Caco-2 (cell line): ENCODE data around the gene SEZ6L. TPM values are rescaled to one million over a fixed set of nuclear protein-coding genes. Genes with fewer than 3 reads are reported as not detected.

Experiments used
- BruUV-seq: library from RNA; stranded (reverse); fragments of 400-500 nt; replicated peaks from 2 replicates; lab custom pipeline; 2021; lab: Mats Ljungman, UMichigan
- CTCF ChIA-PET: fragments of 300-600 bp; sonication (Branson Sonifier 250); formaldehyde crosslinking; loops from one replicate; lab custom pipeline; 2022; ENCODE audit warnings: antibody characterized with exemption; lab: Charles Lee
- POLR2A ChIA-PET: fragments of 300-600 bp; sonication (Branson Sonifier 250); formaldehyde crosslinking; loops from one replicate; lab custom pipeline; 2022; ENCODE audit warnings: antibody characterized with exemption; lab: Charles Lee
- DNase-seq, 2 experiments: peaks; one replicate each; pipeline versions ENCODE4 v3.0.0 to v3.0.0-alpha.2; 2020 to 2022
- H3K27me3 ChIP-seq: replicated peaks from 2 replicates; pipeline ENCODE4 v1.6.0; 2011; ENCODE audit warnings: low read length; ENCODE audit not compliant: control insufficient read depth, insufficient read depth
- H3K36me3 ChIP-seq: 2 replicates; pipeline ENCODE4 v1.5.1; 2011; ENCODE audit warnings: low read length; ENCODE audit not compliant: control insufficient read depth, insufficient read depth
- H3K4me1 ChIP-seq: fragments of 250-450 bp; sonication (Bioruptor Pico); 2 replicates; pipeline ENCODE4 v1.5.1; 2020; ENCODE audit warnings: mild to moderate bottlenecking
- H3K4me3 ChIP-seq: 2 replicates; pipeline ENCODE4 v1.5.1; 2011; ENCODE audit warnings: low read depth, mild to moderate bottlenecking, control low read depth, low read length
- H3K9me3 ChIP-seq: fragments of 250-450 bp; sonication (Bioruptor Pico); 2 replicates; pipeline ENCODE4 v1.5.1; 2020; ENCODE audit warnings: mild to moderate bottlenecking, moderate library complexity
- H3K27ac Mint-ChIP-seq: one replicate; pipeline ENCODE4 v1.8.0; 2022; ENCODE audit warnings: mixed read lengths; ENCODE audit not compliant: unreplicated experiment
- H3K27me3 Mint-ChIP-seq: one replicate; pipeline ENCODE4 v1.8.0; 2022; ENCODE audit warnings: mixed read lengths; ENCODE audit not compliant: insufficient read depth, unreplicated experiment
- H3K36me3 Mint-ChIP-seq: one replicate; pipeline ENCODE4 v1.8.0; 2022; ENCODE audit warnings: mild to moderate bottlenecking, mixed read lengths; ENCODE audit not compliant: insufficient read depth, unreplicated experiment
- H3K4me1 Mint-ChIP-seq: one replicate; pipeline ENCODE4 v1.8.0; 2022; ENCODE audit warnings: low read depth, mixed read lengths; ENCODE audit not compliant: unreplicated experiment
- H3K4me3 Mint-ChIP-seq: one replicate; pipeline ENCODE4 v1.8.0; 2022; ENCODE audit warnings: mild to moderate bottlenecking, moderate library complexity, mixed read lengths; ENCODE audit not compliant: unreplicated experiment
- H3K9me3 Mint-ChIP-seq: one replicate; pipeline ENCODE4 v1.8.0; 2022; ENCODE audit warnings: mixed read lengths; ENCODE audit not compliant: unreplicated experiment
- intact Hi-C: fragments of 100-400 bp; cut with micrococcal nuclease; formaldehyde crosslinking; loops from one replicate; pipeline ENCODE4 v1.10.0; 2022; ENCODE audit not compliant: unreplicated experiment
- total RNA-seq: library from RNA; stranded (reverse); gene quantifications from 2 replicates; pipeline ENCODE4 v1.2.3, GENCODE V29; 2022
- TF ChIP-seq, protein P1 (sequence below), 2 experiments: fragments of 200-600 bp in 1 of 2; IDR thresholded peaks; 1 replicate in 1 of 2; 2 replicates in 1 of 2; pipeline versions ENCODE4 v1.5.1 to v1.8.0; 2011 to 2022; ENCODE audit warnings: antibody characterized with exemption in 1 of 2, control low read depth in 1 of 2, inconsistent platforms in 1 of 2, low read depth in 1 of 2, low read length in 1 of 2, mild to moderate bottlenecking in 1 of 2, moderate library complexity in 1 of 2; ENCODE audit not compliant: insufficient read depth in 1 of 2, severe bottlenecking in 1 of 2, unreplicated experiment in 1 of 2

Gene SEZ6L
- total RNA-seq, 1 experiment from 2014 or later = not detected

DNA sequence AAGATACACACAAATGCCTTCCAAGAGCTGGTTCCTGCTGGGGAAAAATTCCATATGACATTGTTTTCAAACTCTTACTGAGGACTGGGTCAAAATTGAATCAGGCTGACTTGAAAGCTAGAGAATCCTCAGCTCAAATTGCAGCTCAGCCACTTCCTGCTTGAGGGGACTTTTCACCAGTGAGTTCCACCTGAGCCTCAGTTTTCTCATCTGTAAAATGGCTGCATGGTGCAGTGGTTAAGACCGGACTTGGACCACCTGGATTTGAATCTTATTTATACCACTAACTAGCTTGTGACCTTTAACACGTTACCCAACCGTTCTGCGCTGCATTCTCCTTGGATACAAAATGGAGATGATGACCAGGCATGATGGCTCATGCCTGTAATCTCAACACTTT is 189.9 kb downstream of the SEZ6L start:
- TF ChIP-seq, protein P1, sequence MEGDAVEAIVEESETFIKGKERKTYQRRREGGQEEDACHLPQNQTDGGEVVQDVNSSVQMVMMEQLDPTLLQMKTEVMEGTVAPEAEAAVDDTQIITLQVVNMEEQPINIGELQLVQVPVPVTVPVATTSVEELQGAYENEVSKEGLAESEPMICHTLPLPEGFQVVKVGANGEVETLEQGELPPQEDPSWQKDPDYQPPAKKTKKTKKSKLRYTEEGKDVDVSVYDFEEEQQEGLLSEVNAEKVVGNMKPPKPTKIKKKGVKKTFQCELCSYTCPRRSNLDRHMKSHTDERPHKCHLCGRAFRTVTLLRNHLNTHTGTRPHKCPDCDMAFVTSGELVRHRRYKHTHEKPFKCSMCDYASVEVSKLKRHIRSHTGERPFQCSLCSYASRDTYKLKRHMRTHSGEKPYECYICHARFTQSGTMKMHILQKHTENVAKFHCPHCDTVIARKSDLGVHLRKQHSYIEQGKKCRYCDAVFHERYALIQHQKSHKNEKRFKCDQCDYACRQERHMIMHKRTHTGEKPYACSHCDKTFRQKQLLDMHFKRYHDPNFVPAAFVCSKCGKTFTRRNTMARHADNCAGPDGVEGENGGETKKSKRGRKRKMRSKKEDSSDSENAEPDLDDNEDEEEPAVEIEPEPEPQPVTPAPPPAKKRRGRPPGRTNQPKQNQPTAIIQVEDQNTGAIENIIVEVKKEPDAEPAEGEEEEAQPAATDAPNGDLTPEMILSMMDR (IDR thresholded peaks at IDR 0.05; ENCODE audit: insufficient read depth in 1 of 2, low read depth in 1 of 2, low read length in 1 of 2, severe bottlenecking in 1 of 2, unreplicated experiment in 1 of 2) = no peak
- DNase-seq = no peak
- H3K27me3 Mint-ChIP-seq = peaks cover 5% of the 10 kb centered on the region
- BruUV-seq = no TSS peak
- H3K36me3 Mint-ChIP-seq = no peaks in the 10 kb centered on the region
- Histone ChIP-seq H3K36me3 (no peaks in the 10 kb centered on the region), H3K4me3 (no peak overlapping the region), H3K9me3 (no peaks in the 10 kb centered on the region), H3K27me3 (no peaks in the 10 kb centered on the region), H3K4me1 (no peaks in the 10 kb centered on the region)
- no peaks in the 10 kb centered on the region for H3K4me1 Mint-ChIP-seq
- ChIA-PET CTCF (interaction anchor here (1.3 kb wide), 1 partner anchor 187 kb away, joined by 4 read pairs; no protein-coding TSS in a partner anchor), POLR2A (no interaction called here)
- intact Hi-C loops = no loop called here
- no peak overlapping the region for H3K4me3 Mint-ChIP-seq
- H3K27ac Mint-ChIP-seq = no peak overlapping the region
- H3K9me3 Mint-ChIP-seq = no peaks in the 10 kb centered on the region

GRCh38 chr22:26360169-26360885 is 191.1 kb downstream of the SEZ6L start:
- ChIA-PET POLR2A (no interaction called here), CTCF (interaction anchor here (0.7 kb wide), 1 partner anchor 30 kb away, joined by 3 read pairs; no protein-coding TSS in a partner anchor)
- no peaks in the 10 kb centered on the region for H3K9me3 ChIP-seq
- H3K4me3 ChIP-seq = no peak overlapping the region
- H3K27me3 ChIP-seq = no peaks in the 10 kb centered on the region
- no peaks in the 10 kb centered on the region for H3K36me3 ChIP-seq
- BruUV-seq = no TSS peak
- Mint-ChIP-seq H3K4me1 (no peaks in the 10 kb centered on the region), H3K4me3 (peak overlapping the region; percentile 44), H3K27ac (no peak overlapping the region), H3K9me3 (no peaks in the 10 kb centered on the region), H3K36me3 (no peaks in the 10 kb centered on the region), H3K27me3 (peaks cover 4% of the 10 kb centered on the region)
- peak; percentile 71 to 74 for DNase-seq
- TF ChIP-seq, protein P1 (IDR thresholded peaks at IDR 0.05; ENCODE audit: insufficient read depth in 1 of 2, low read depth in 1 of 2, low read length in 1 of 2, severe bottlenecking in 1 of 2, unreplicated experiment in 1 of 2) = peak; percentile 64 to 80
- intact Hi-C loops = no loop called here
- no peaks in the 10 kb centered on the region for H3K4me1 ChIP-seq

DNA sequence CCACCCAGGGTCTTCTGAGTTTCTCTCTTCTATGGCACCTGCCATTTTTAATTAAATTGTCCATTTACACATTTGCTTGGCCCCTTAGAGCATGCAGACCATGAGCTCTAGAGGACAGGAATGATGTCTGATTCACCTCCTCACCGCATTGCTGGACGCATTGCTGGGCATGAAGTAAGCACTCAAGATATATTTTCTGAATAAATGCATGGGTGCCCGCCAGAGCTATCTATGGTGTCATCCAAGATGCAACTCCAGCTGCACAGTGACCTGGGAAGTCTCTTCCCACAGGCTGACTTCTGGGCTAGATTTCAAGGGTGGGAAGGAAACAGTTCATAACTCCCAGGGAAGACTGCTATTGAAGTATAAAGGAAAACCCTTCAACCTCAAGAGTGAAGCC is 193.2 kb downstream of the SEZ6L start:
- intact Hi-C loops = no loop called here

More for the DNA sequence above, 193.2 kb downstream of the SEZ6L start:
- H3K4me3 ChIP-seq = no peak overlapping the region
- H3K4me1 Mint-ChIP-seq = no peaks in the 10 kb centered on the region
- no peak for DNase-seq
- H3K27me3 Mint-ChIP-seq = peaks cover 4% of the 10 kb centered on the region
- TF ChIP-seq, protein P1 (IDR thresholded peaks at IDR 0.05; ENCODE audit: insufficient read depth in 1 of 2, low read depth in 1 of 2, low read length in 1 of 2, severe bottlenecking in 1 of 2, unreplicated experiment in 1 of 2) = no peak
- H3K4me1 ChIP-seq = no peaks in the 10 kb centered on the region
- H3K36me3 Mint-ChIP-seq = no peaks in the 10 kb centered on the region
- no peak overlapping the region for H3K27ac Mint-ChIP-seq
- BruUV-seq = no TSS peak
- H3K27me3 ChIP-seq = no peaks in the 10 kb centered on the region
- no peaks in the 10 kb centered on the region for H3K9me3 Mint-ChIP-seq
- H3K9me3 ChIP-seq = no peaks in the 10 kb centered on the region
- H3K4me3 Mint-ChIP-seq = no peak overlapping the region
- ChIA-PET POLR2A (no interaction called here), CTCF (no interaction called here)
- H3K36me3 ChIP-seq = no peaks in the 10 kb centered on the region
